Kidney glomerular epithelial cell (primary cell): Measurements from ENCODE around the gene MB21D2.

Experiments used
- DNase-seq: peaks from one replicate; lab custom pipeline; 2025; lab: John Stamatoyannopoulos, UW

The MB21D2 gene

GRCh38 chr3:192890347-192891335, 27.0 kb downstream of the MB21D2 start:
- DNase-seq, result no peak

- DNase-seq, result peak; percentile 73
Measured at GRCh38 chr3:192889679-192890078, 28.0 kb downstream of the MB21D2 start.

GRCh38 chr3:192888190-192888589, 29.5 kb downstream of the MB21D2 start:
- DNase-seq, result peak; percentile 89

- DNase-seq, result no peak
Measured at GRCh38 chr3:192887701-192888100, 30.0 kb downstream of the MB21D2 start.

- DNase-seq, result peak; percentile 28
Measured at GRCh38 chr3:192887047-192887446, 30.6 kb downstream of the MB21D2 start.

GRCh38 chr3:192884777-192885773, 32.6 kb downstream of the MB21D2 start:
- DNase-seq, result peak; percentile 31

- peak; percentile 62 for DNase-seq
Measured at GRCh38 chr3:192883512-192883911, 34.1 kb downstream of the MB21D2 start.

- DNase-seq, result no peak
Measured at GRCh38 chr3:192881159-192881786, 36.4 kb downstream of the MB21D2 start.

GRCh38 chr3:192880313-192880712, 37.3 kb downstream of the MB21D2 start:
- no peak for DNase-seq

- peak; percentile 92 for DNase-seq
Measured at GRCh38 chr3:192879346-192880031, 38.2 kb downstream of the MB21D2 start.

- no peak for DNase-seq
Measured at GRCh38 chr3:192875971-192876565, 41.6 kb downstream of the MB21D2 start.

- DNase-seq, result no peak
Measured at GRCh38 chr3:192870822-192871221, 46.8 kb downstream of the MB21D2 start.

- DNase-seq, result no peak
Measured at GRCh38 chr3:192869131-192870031, 48.3 kb downstream of the MB21D2 start.

GRCh38 chr3:192867645-192868044, 50.0 kb downstream of the MB21D2 start:
- DNase-seq, result no peak

- no peak for DNase-seq
Measured at GRCh38 chr3:192866804-192867203, 50.9 kb downstream of the MB21D2 start.

- DNase-seq, result no peak
Measured at GRCh38 chr3:192864941-192865340, 52.7 kb downstream of the MB21D2 start.

- DNase-seq, result no peak
Measured at GRCh38 chr3:192863091-192863420, 54.6 kb downstream of the MB21D2 start.

GRCh38 chr3:192862408-192863090, 55.1 kb downstream of the MB21D2 start:
- no peak for DNase-seq

- DNase-seq, result no peak
Measured at GRCh38 chr3:192861972-192862371, 55.7 kb downstream of the MB21D2 start.
